H1 (cell line): Measurements from ENCODE around the gene MCC. TPM values are rescaled to one million over a fixed set of nuclear protein-coding genes. Genes with fewer than 3 reads are reported as not detected.

Experiments used
- CTCF ChIA-PET: fragments of 300-600 bp; sonication (Branson Sonifier 250); formaldehyde crosslinking; loops from one replicate; lab custom pipeline; 2021; ENCODE audit not compliant: partially characterized antibody; lab: Charles Lee
- POLR2A ChIA-PET: fragments of 300-600 bp; sonication (Branson Sonifier 250); formaldehyde crosslinking; loops from one replicate; lab custom pipeline; 2021; ENCODE audit warnings: inconsistent platforms; ENCODE audit not compliant: partially characterized antibody; lab: Charles Lee
- DNase-seq, 2 experiments: peaks; one replicate each; pipeline versions ENCODE4 v3.0.0 to v3.0.0-alpha.2; 2010 to 2022; ENCODE audit warnings: low spot score in 2 of 2, low read depth in 1 of 2, mixed read lengths in 1 of 2
- FAIRE-seq: peaks from 2 replicates; lab custom pipeline; 2011; peaks lifted over from hg19 to GRCh38; lab: Jason Lieb, UNC
- H2AFZ ChIP-seq: 2 replicates; pipeline ENCODE4 v1.8.1; 2012; ENCODE audit warnings: low read length, inconsistent platforms
- H2AK5ac ChIP-seq: 2 replicates; pipeline ENCODE4 v1.6.1; 2013; ENCODE audit warnings: low read depth, low read length
- H2BK120ac ChIP-seq: replicated peaks from 2 replicates; pipeline ENCODE3; 2013; ENCODE audit warnings: low read depth, low read length, inconsistent platforms
- H2BK12ac ChIP-seq: 2 replicates; pipeline ENCODE4 v1.6.1; 2013; ENCODE audit warnings: low read depth, low read length
- H2BK15ac ChIP-seq: 2 replicates; pipeline ENCODE4 v1.6.1; 2013; ENCODE audit warnings: low read length
- H2BK20ac ChIP-seq: 2 replicates; pipeline ENCODE4 v1.6.1; 2013; ENCODE audit warnings: low read length
- H2BK5ac ChIP-seq: 2 replicates; pipeline ENCODE4 v1.6.1; 2013; ENCODE audit warnings: low read depth, low read length
- H3K14ac ChIP-seq: 2 replicates; pipeline ENCODE4 v1.6.1; 2013; ENCODE audit warnings: inconsistent platforms; ENCODE audit not compliant: insufficient read length
- H3K18ac ChIP-seq: 2 replicates; pipeline ENCODE4 v1.6.1; 2013; ENCODE audit warnings: low read length; ENCODE audit errors: extremely low read depth
- H3K23ac ChIP-seq: 2 replicates; pipeline ENCODE4 v1.6.1; 2013; ENCODE audit warnings: inconsistent platforms; ENCODE audit not compliant: insufficient read length
- H3K23me2 ChIP-seq: 2 replicates; pipeline ENCODE4 v1.6.1; 2013; ENCODE audit warnings: low read depth, low read length
- H3K27ac ChIP-seq: 2 replicates; pipeline ENCODE4 v1.6.1; 2011; ENCODE audit warnings: low read depth, low read length, inconsistent platforms
- H3K27me3 ChIP-seq, 4 experiments: replicated peaks in 1 of 4; 1 replicate in 1 of 4; 2 replicates in 3 of 4; pipeline versions ENCODE4 v1.6.1 to v1.8.1; 2011 to 2013; ENCODE audit warnings: low read length in 3 of 4, mild to moderate bottlenecking in 3 of 4, inconsistent platforms in 2 of 4, mixed read lengths in 2 of 4, moderate library complexity in 1 of 4; ENCODE audit not compliant: control insufficient read depth in 3 of 4, insufficient read depth in 3 of 4; ENCODE audit errors: extremely low read depth in 1 of 4
- H3K36me3 ChIP-seq, 4 experiments: 2 replicates each; pipeline versions ENCODE4 v1.6.1 to v1.8.1; 2011 to 2013; ENCODE audit warnings: mild to moderate bottlenecking in 4 of 4, low read length in 3 of 4, moderate library complexity in 2 of 4, control low read depth in 1 of 4, inconsistent platforms in 1 of 4; ENCODE audit not compliant: insufficient read depth in 4 of 4, control insufficient read depth in 2 of 4
- H3K4ac ChIP-seq: replicated peaks from 2 replicates; pipeline ENCODE3; 2013; ENCODE audit warnings: low read length, low read depth, mixed read lengths, inconsistent platforms; ENCODE audit not compliant: insufficient read length
- H3K4me1 ChIP-seq, 4 experiments: replicated peaks in 1 of 4; 1 replicate in 1 of 4; 2 replicates in 3 of 4; pipeline versions ENCODE4 v1.6.1 to v1.8.1; 2011 to 2013; ENCODE audit warnings: low read length in 3 of 4, inconsistent platforms in 2 of 4, mixed read lengths in 1 of 4; ENCODE audit not compliant: insufficient read depth in 4 of 4, control insufficient read depth in 3 of 4
- H3K4me2 ChIP-seq, 2 experiments: 2 replicates each; pipeline versions ENCODE4 v1.6.1 to v1.8.1; 2011 to 2013; ENCODE audit warnings: low read depth in 2 of 2, low read length in 2 of 2, control low read depth in 1 of 2, inconsistent platforms in 1 of 2, mild to moderate bottlenecking in 1 of 2; ENCODE audit not compliant: insufficient read depth in 1 of 2
- H3K4me3 ChIP-seq, 4 experiments: fragments of 200-600, 300-600 bp in 1 of 4; sonication (generic), shearing (Covaris generic), sonication (Bioruptor Twin) in 1 of 4; 2 replicates each; pipeline versions ENCODE4 v1.5.1 to v1.8.1; 2011 to 2016; ENCODE audit warnings: low read length in 4 of 4, low read depth in 3 of 4, control low read depth in 2 of 4, inconsistent platforms in 2 of 4, mild to moderate bottlenecking in 2 of 4, mixed read lengths in 1 of 4, moderate library complexity in 1 of 4; ENCODE audit not compliant: insufficient read depth in 2 of 4; ENCODE audit errors: extremely low read depth in 1 of 4
- H3K56ac ChIP-seq: replicated peaks from 2 replicates; pipeline ENCODE3; 2013; ENCODE audit warnings: low read depth, mild to moderate bottlenecking, mixed read lengths, low read length, inconsistent platforms; ENCODE audit not compliant: insufficient read length
- H3K79me1 ChIP-seq: 2 replicates; pipeline ENCODE4 v1.6.1; 2013; ENCODE audit warnings: low read depth, low read length, control low read depth
- H3K79me2 ChIP-seq, 2 experiments: 2 replicates each; pipeline versions ENCODE4 v1.6.1 to v1.8.1; 2012 to 2013; ENCODE audit warnings: low read length in 2 of 2, mild to moderate bottlenecking in 2 of 2, inconsistent platforms in 1 of 2; ENCODE audit not compliant: insufficient read depth in 2 of 2, control insufficient read depth in 1 of 2
- H3K9ac ChIP-seq, 4 experiments: replicated peaks in 1 of 4; 1 replicate in 1 of 4; 2 replicates in 3 of 4; pipeline versions ENCODE4 v1.6.1 to v1.8.1; 2011 to 2013; ENCODE audit warnings: low read depth in 3 of 4, low read length in 3 of 4, control low read depth in 2 of 4, mild to moderate bottlenecking in 2 of 4, moderate library complexity in 2 of 4, inconsistent platforms in 1 of 4; ENCODE audit errors: extremely low read depth in 1 of 4
- H3K9me3 ChIP-seq, 2 experiments: 2 replicates each; pipeline versions ENCODE4 v1.6.1 to v1.8.1; 2012 to 2013; ENCODE audit warnings: mild to moderate bottlenecking in 2 of 2, moderate library complexity in 2 of 2, control low read depth in 1 of 2, inconsistent platforms in 1 of 2, low read depth in 1 of 2, low read length in 1 of 2, mixed read lengths in 1 of 2; ENCODE audit not compliant: insufficient read depth in 2 of 2
- H4K20me1 ChIP-seq, 2 experiments: replicated peaks in 1 of 2; 2 replicates each; pipeline versions ENCODE3 to v1.8.1; 2011 to 2013; ENCODE audit warnings: inconsistent platforms in 2 of 2, low read length in 2 of 2, mild to moderate bottlenecking in 1 of 2; ENCODE audit not compliant: insufficient read depth in 2 of 2, control insufficient read depth in 1 of 2
- H4K5ac ChIP-seq: 2 replicates; pipeline ENCODE4 v1.6.1; 2013; ENCODE audit warnings: low read length, low read depth, mixed read lengths, inconsistent platforms; ENCODE audit not compliant: insufficient read length
- H4K8ac ChIP-seq: 2 replicates; pipeline ENCODE4 v1.8.0; 2013; ENCODE audit warnings: mild to moderate bottlenecking, moderate library complexity, low read length, inconsistent platforms; ENCODE audit not compliant: insufficient read depth; ENCODE audit errors: extremely low read depth
- H4K91ac ChIP-seq: replicated peaks from 2 replicates; pipeline ENCODE3; 2013; ENCODE audit warnings: low read length, mixed read lengths, inconsistent platforms; ENCODE audit not compliant: insufficient read length
- CBX5 ChIP-seq: fragments of 300-800, 300-1000 bp; sonication (generic); IDR thresholded peaks from 2 replicates; pipeline ENCODE4 v1.7.1; 2016; ENCODE audit warnings: antibody characterized with exemption, low read length, low read depth
- CTBP2 ChIP-seq: IDR thresholded peaks from 2 replicates; pipeline ENCODE4 v1.7.0; 2011; ENCODE audit warnings: borderline replicate concordance, mild to moderate bottlenecking, moderate library complexity, mixed read lengths, low read length; ENCODE audit not compliant: insufficient read depth, insufficient read length
- FOSL1 ChIP-seq: IDR thresholded peaks from 2 replicates; pipeline ENCODE4 v1.6.1; 2011; ENCODE audit warnings: mild to moderate bottlenecking, low read depth, low read length, moderate library complexity; ENCODE audit not compliant: insufficient read depth
- HDAC2 ChIP-seq, 2 experiments: fragments of 300-600 bp in 1 of 2; sonication (generic) in 1 of 2; IDR thresholded peaks; 2 replicates each; pipeline ENCODE4 v1.6.1; 2011 to 2012; ENCODE audit warnings: low read depth in 2 of 2, low read length in 2 of 2, mild to moderate bottlenecking in 2 of 2, moderate library complexity in 2 of 2, borderline replicate concordance in 1 of 2, inconsistent platforms in 1 of 2
- MAFK ChIP-seq: IDR thresholded peaks from 2 replicates; pipeline ENCODE4 v1.6.1; 2012; ENCODE audit warnings: low read depth, mild to moderate bottlenecking, improper control_type of control experiment, low read length
- POU5F1 ChIP-seq: IDR thresholded peaks from 2 replicates; pipeline ENCODE4 v1.6.1; 2011; ENCODE audit warnings: low read depth, mild to moderate bottlenecking, low read length, moderate library complexity
- RFX5 ChIP-seq: IDR thresholded peaks from 2 replicates; pipeline ENCODE4 v1.6.1; 2011; ENCODE audit warnings: low read depth, low read length, improper control_type of control experiment, borderline replicate concordance
- SAP30 ChIP-seq: fragments of 300-600 bp; sonication (generic); IDR thresholded peaks from 2 replicates; pipeline ENCODE4 v1.7.1; 2012; ENCODE audit warnings: low read length, moderate library complexity, mild to moderate bottlenecking, inconsistent platforms; ENCODE audit not compliant: insufficient read depth, insufficient replicate concordance
- SP1 ChIP-seq: IDR thresholded peaks from 2 replicates; pipeline ENCODE4 v1.6.1; 2011; ENCODE audit warnings: low read depth, low read length
- SP4 ChIP-seq: IDR thresholded peaks from 2 replicates; pipeline ENCODE4 v1.6.1; 2012; ENCODE audit warnings: low read length, inconsistent platforms
- TAF7 ChIP-seq: optimal IDR thresholded peaks from 2 replicates; pipeline ENCODE3; 2011; ENCODE audit warnings: low read depth, mild to moderate bottlenecking, inconsistent platforms, low read length, moderate library complexity, borderline replicate concordance
- WGBS, 2 experiments: shearing (Covaris generic) in 1 of 2; methylation state at CpG; one replicate each; pipeline versions ENCODE4 v1.1.6 to v1.1.7; 2013 to 2015; ENCODE audit warnings: low lambda C conversion rate in 2 of 2, mixed read lengths in 2 of 2, inconsistent platforms in 1 of 2, low coverage in 1 of 2, missing lambda C conversion rate in 1 of 2; ENCODE audit not compliant: insufficient replicate concordance in 2 of 2, insufficient coverage in 1 of 2, insufficient read length in 1 of 2; ENCODE audit errors: extremely low coverage in 1 of 2, missing lambda C conversion rate in 1 of 2; 5-methylcytosine and 5-hydroxymethylcytosine counted together
- polyA plus RNA-seq, 7 experiments: library from polyadenylated mRNA; depleted of rRNA in 3 of 7; stranded (reverse) in 5 of 7; unstranded in 2 of 7; fragments of >200 nt in 5 of 7; fragments of 200-250 nt in 2 of 7; gene quantifications; 1 replicate in 5 of 7; 2 replicates in 1 of 7; 4 replicates in 1 of 7; pipeline versions ENCODE4 v1.2.1 to v1.2.3, GENCODE V29; 2011 to 2013; ENCODE audit warnings: missing spikeins in 2 of 7, mixed read lengths in 2 of 7
- total RNA-seq: library from RNA; stranded (reverse); fragmentation: NEBNext Ultra II Directional; extraction: Animal tissue kit (Norgen Biotek cat#: 25700); gene quantifications from 2 replicates; pipeline ENCODE4 v1.2.1, GENCODE V29; 2021

The MCC gene
- total and polyA plus RNA-seq, 2 of the 8 experiments (the other 6 are each of a cell fraction or from before 2014, with no cell fraction given), result 2.6 to 18.3 TPM

DNA sequence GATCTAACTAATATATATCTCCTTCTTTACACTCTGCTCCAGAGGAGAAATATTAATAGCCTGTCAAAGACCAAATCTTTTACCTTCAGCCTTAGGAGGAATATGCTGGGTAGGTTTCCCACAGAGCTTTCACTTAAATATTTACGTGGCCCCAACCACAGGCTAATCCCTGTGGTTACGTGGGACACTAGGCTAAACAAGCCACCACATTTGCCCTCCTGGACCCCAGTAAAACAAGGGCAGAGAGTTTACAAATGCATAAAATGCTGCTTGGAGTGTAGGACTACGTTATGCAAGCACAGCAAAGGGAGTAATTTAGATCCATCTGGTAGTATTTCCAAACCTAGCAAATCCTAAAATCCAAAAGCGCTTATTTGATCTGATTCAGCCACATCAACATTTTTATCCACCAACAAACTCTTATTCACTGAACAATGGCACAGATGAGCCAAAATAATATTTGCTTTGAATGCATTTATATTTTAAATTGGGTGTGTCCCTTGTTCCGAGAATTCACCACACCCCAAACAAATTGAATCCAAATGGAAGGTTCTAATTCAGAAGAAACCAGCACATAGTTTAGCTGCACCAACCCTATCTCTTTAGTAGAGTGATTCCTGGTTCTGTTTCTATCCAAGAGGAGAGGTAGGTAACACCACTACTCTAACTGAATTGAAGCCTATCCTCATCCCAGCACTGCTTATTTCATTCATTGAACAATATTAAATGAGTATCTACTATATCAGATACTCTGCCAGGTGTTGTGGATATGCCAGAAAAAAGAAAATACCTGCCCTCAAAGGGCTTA is 232.5 kb downstream of the MCC start:
- Histone ChIP-seq H3K9ac (no peak overlapping the region), H2AFZ (no peak overlapping the region), H3K18ac (no peak overlapping the region), H3K23me2 (no peaks in the 10 kb centered on the region), H3K4me3 (no peak overlapping the region), H2BK12ac (no peak overlapping the region), H4K8ac (no peak overlapping the region), H3K4ac (no peak overlapping the region), H2BK120ac (no peak overlapping the region), H3K9me3 (peaks cover 0 to 15% of the 10 kb centered on the region in 2 experiments; a peak in 1 of 4 replicates), H3K36me3 (peaks cover 0 to 4% (median 0%) of the 10 kb centered on the region in 4 experiments; a peak in 2 of 8 replicates), H3K27ac (no peak overlapping the region), H2AK5ac (no peak overlapping the region), H2BK5ac (no peak overlapping the region), H3K79me2 (peaks cover 0 to 15% of the 10 kb centered on the region in 2 experiments; a peak in 2 of 4 replicates), H2BK20ac (no peak overlapping the region), H4K5ac (no peak overlapping the region), H3K4me1 (no peaks in the 10 kb centered on the region; a peak in 1 of 7 replicates), H4K91ac (no peak overlapping the region), H3K14ac (no peak overlapping the region), H3K4me2 (no peak overlapping the region), H3K27me3 (0 out of 7 replicates have a peak, but pooled peaks cover 0 to 2% (median 0%) of the 10 kb centered on the region in 4 experiments), H2BK15ac (no peak overlapping the region), H4K20me1 (no peaks in the 10 kb centered on the region), H3K79me1 (0 out of 2 replicates have a peak, but pooled peaks cover 2% of the 10 kb centered on the region), H3K56ac (no peak overlapping the region), H3K23ac (no peak overlapping the region)
- no peak for DNase-seq
- ChIA-PET POLR2A (interaction anchor here (0.9 kb wide), 1 partner anchor 9 kb away, joined by 3 read pairs; no protein-coding TSS in a partner anchor), CTCF (interaction anchor here (0.6 to 0.7 kb wide), 2 partner anchors 255 to 268 kb away, joined by 3 read pairs; no protein-coding TSS in a partner anchor)
- FAIRE-seq, result no peak
- WGBS, 2 experiments, result 94% methylated on average over 5 of the region's 5 CpGs; no CpG with 5 or more reads in 1 of the 2 experiments
- TF ChIP-seq FOSL1, result no peak
- no peak for TF ChIP-seq TAF7
- no peak for TF ChIP-seq HDAC2 (IDR thresholded peaks at IDR 0.05; ENCODE audit: borderline replicate concordance in 1 of 2, low read depth in 2 of 2, low read length in 2 of 2)
- no peak for TF ChIP-seq CTBP2
- no peak for TF ChIP-seq CBX5
- TF ChIP-seq RFX5, result no peak
- no peak for TF ChIP-seq MAFK
- TF ChIP-seq SAP30, result no peak
- TF ChIP-seq SP1, result no peak
- TF ChIP-seq SP4, result no peak
- no peak for TF ChIP-seq POU5F1
